Natural killer cell (primary cell): ENCODE results near the gene LCN1. TPM values are rescaled to one million over a fixed set of nuclear protein-coding genes. Genes with fewer than 3 reads are reported as not detected.

Source experiments
- ATAC-seq, 3 donors: fragments of 150-1000 bp in 2 of 3; fragments of 200-7000 bp in 1 of 3; cut with Tn5 transposase; 1 replicate in 1 of 3; 2 replicates in 2 of 3; pipeline ENCODE4 v1.10.0; 2021; ENCODE audit warnings: mild to moderate bottlenecking in 2 of 3, moderate library complexity in 2 of 3
- DNase-seq, 2 donors: peaks; one replicate each; pipeline versions ENCODE4 v3.0.0 to v3.0.0-alpha.2; 2013 to 2021; ENCODE audit warnings: mixed read lengths in 1 of 2
- H3K27ac ChIP-seq: one replicate; pipeline ENCODE4 v1.5.1; 2013; ENCODE audit warnings: mild to moderate bottlenecking, low read length
- H3K27me3 ChIP-seq: one replicate; pipeline ENCODE4 v1.6.1; 2013; ENCODE audit warnings: low read length; ENCODE audit not compliant: control insufficient read depth, insufficient read depth
- H3K36me3 ChIP-seq: one replicate; pipeline ENCODE4 v1.6.1; 2013; ENCODE audit warnings: low read length; ENCODE audit not compliant: control insufficient read depth, insufficient read depth
- H3K4me1 ChIP-seq: one replicate; pipeline ENCODE4 v1.6.1; 2013; ENCODE audit warnings: low read length; ENCODE audit not compliant: control insufficient read depth, insufficient read depth
- H3K4me3 ChIP-seq: one replicate; pipeline ENCODE4 v1.5.1; 2013; ENCODE audit warnings: low read length
- H3K9me3 ChIP-seq: one replicate; pipeline ENCODE4 v1.6.1; 2013; ENCODE audit warnings: low read length; ENCODE audit not compliant: control insufficient read depth, insufficient read depth
- H3K27ac Mint-ChIP-seq, 2 donors: one replicate each; pipeline ENCODE4 v1.8.0; 2022; ENCODE audit warnings: mild to moderate bottlenecking in 2 of 2, mixed read lengths in 2 of 2, moderate library complexity in 1 of 2
- H3K27me3 Mint-ChIP-seq, 2 donors: one replicate each; pipeline ENCODE4 v1.8.0; 2022; ENCODE audit warnings: low read depth in 2 of 2, mixed read lengths in 2 of 2
- H3K36me3 Mint-ChIP-seq: one replicate; pipeline ENCODE4 v1.8.0; 2022; ENCODE audit warnings: mixed read lengths
- H3K4me1 Mint-ChIP-seq, 2 donors: one replicate each; pipeline ENCODE4 v1.8.0; 2022; ENCODE audit warnings: mixed read lengths in 2 of 2
- H3K4me3 Mint-ChIP-seq: one replicate; pipeline ENCODE4 v1.8.0; 2022; ENCODE audit warnings: mild to moderate bottlenecking, moderate library complexity, mixed read lengths
- H3K9me3 Mint-ChIP-seq, 2 donors: one replicate each; pipeline ENCODE4 v1.8.0; 2022; ENCODE audit warnings: mixed read lengths in 2 of 2
- WGBS: methylation state at CpG from one replicate; pipeline ENCODE4 v1.1.7; 2013; ENCODE audit warnings: missing lambda C conversion rate; ENCODE audit not compliant: insufficient coverage; 5-methylcytosine and 5-hydroxymethylcytosine counted together
- intact Hi-C: fragments of 100-400 bp; cut with micrococcal nuclease; formaldehyde crosslinking; loops from one replicate; pipeline ENCODE4 v1.14.2; 2022
- total RNA-seq, 4 donors: library from RNA; stranded (reverse); fragments of 120-200 nt in 1 of 4; gene quantifications; one replicate each; pipeline versions ENCODE4 v1.2.3 to v1.2.4, GENCODE V29; 2013 to 2022
- TF ChIP-seq, protein P1 (sequence below): fragments of 200-600 bp; IDR thresholded peaks from one replicate; pipeline ENCODE4 v1.8.0; 2022; ENCODE audit warnings: antibody characterized with exemption

Gene LCN1
- total RNA-seq, 3 donors from 2014 or later (not counting 1 experiment from before 2014, with no cell fraction given) = not detected

DNA sequence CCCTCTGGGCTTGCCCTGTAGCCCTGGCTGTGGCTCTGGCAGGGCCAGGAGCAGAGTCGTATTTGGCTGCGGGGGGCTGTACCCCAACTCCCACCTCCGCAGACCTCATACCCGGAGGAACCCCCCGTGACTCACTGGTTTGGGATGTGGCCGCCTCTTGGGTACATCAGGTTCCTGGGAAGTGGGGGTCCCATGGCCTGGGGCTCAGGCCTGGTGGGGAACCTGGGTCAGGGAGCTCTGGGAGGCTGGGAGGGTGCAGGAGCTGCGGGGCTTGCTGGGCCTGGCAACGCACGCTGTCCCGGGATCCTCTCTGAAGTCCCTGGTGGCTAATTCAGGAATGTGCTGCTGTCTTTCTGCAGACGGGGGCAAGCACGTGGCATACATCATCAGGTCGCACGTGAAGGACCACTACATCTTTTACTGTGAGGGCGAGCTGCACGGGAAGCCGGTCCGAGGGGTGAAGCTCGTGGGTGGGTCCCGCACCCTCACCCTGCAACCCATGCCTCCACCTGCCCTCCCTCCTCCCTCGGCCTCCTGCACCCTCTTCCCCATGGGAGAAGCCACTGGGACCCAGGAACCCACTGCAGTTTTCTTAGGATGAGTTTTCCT is 2.4 kb downstream of the LCN1 start:
- no peak overlapping the region for H3K4me3 Mint-ChIP-seq
- 90% methylated on average over 21 of the region's 21 CpGs for WGBS
- DNase-seq = peak in 1 of 2 donors; percentile 10

DNA sequence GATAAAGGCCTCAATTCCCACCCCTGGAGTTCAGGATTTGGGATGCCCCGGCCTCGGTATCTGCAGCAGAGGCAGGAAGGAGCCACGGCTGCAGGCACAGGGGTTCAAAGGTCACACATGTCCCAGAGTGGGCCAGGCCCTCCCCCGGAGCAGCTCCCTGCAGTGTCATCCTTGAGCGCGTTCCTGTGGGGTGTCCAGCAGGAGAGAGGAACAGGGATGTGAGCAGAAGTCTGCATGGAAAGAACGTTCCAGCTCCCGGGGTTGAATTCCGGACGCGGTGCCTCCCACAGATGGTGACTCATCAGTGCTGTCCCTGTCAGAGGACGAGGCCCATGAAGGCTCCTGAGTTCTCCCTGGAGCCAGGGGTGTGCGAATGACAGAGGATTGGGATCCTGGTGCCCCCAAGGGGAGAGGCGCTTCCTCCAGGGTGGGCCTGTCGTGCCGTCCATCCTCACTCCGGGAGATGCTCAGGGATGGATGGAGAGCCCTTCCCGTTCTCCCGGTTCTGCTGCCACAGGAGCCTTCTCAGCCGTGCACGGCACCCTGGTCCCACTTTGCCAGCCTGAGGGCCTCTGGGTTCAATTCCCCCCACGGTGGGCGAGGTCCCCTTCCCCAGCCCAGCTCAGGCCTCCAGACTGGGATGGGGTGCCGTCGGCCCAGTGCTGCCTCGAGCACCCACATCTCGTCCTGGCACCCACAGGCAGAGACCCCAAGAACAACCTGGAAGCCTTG is 3.1 kb downstream of the LCN1 start:
- Mint-ChIP-seq H3K4me1 (no peaks in the 10 kb centered on the region), H3K27me3 (peaks cover 0 to 2% of the 10 kb centered on the region in 2 donors), H3K27ac (no peak overlapping the region), H3K36me3 (no peaks in the 10 kb centered on the region), H3K4me3 (no peak overlapping the region), H3K9me3 (no peaks in the 10 kb centered on the region)
- DNase-seq = peak in 1 of 2 donors; percentile 9
- H3K27me3 ChIP-seq = no peaks in the 10 kb centered on the region
- no peak overlapping the region for H3K27ac ChIP-seq
- TF ChIP-seq, protein P1, sequence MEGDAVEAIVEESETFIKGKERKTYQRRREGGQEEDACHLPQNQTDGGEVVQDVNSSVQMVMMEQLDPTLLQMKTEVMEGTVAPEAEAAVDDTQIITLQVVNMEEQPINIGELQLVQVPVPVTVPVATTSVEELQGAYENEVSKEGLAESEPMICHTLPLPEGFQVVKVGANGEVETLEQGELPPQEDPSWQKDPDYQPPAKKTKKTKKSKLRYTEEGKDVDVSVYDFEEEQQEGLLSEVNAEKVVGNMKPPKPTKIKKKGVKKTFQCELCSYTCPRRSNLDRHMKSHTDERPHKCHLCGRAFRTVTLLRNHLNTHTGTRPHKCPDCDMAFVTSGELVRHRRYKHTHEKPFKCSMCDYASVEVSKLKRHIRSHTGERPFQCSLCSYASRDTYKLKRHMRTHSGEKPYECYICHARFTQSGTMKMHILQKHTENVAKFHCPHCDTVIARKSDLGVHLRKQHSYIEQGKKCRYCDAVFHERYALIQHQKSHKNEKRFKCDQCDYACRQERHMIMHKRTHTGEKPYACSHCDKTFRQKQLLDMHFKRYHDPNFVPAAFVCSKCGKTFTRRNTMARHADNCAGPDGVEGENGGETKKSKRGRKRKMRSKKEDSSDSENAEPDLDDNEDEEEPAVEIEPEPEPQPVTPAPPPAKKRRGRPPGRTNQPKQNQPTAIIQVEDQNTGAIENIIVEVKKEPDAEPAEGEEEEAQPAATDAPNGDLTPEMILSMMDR = no peak
- no peaks in the 10 kb centered on the region for H3K36me3 ChIP-seq
- intact Hi-C loops = no loop called here
- H3K4me1 ChIP-seq = no peaks in the 10 kb centered on the region
- WGBS = 81% methylated on average over 27 of the region's 27 CpGs
- H3K4me3 ChIP-seq = no peak overlapping the region
- H3K9me3 ChIP-seq = no peaks in the 10 kb centered on the region
- ATAC-seq = peak in 1 of 3 donors; percentile 3

More for the DNA sequence above, 2.4 kb downstream of the LCN1 start:
- Histone ChIP-seq H3K27me3 (no peaks in the 10 kb centered on the region), H3K9me3 (no peaks in the 10 kb centered on the region), H3K36me3 (no peaks in the 10 kb centered on the region), H3K4me1 (no peaks in the 10 kb centered on the region), H3K27ac (no peak overlapping the region), H3K4me3 (no peak overlapping the region)
- peaks cover 0 to 7% of the 10 kb centered on the region in 2 donors for H3K27me3 Mint-ChIP-seq
- no peaks in the 10 kb centered on the region for H3K36me3 Mint-ChIP-seq
- no peaks in the 10 kb centered on the region for H3K9me3 Mint-ChIP-seq
- intact Hi-C loops = no loop called here
- TF ChIP-seq, protein P1 = no peak
- ATAC-seq = no peak
- no peaks in the 10 kb centered on the region for H3K4me1 Mint-ChIP-seq
- H3K27ac Mint-ChIP-seq = no peak overlapping the region

DNA sequence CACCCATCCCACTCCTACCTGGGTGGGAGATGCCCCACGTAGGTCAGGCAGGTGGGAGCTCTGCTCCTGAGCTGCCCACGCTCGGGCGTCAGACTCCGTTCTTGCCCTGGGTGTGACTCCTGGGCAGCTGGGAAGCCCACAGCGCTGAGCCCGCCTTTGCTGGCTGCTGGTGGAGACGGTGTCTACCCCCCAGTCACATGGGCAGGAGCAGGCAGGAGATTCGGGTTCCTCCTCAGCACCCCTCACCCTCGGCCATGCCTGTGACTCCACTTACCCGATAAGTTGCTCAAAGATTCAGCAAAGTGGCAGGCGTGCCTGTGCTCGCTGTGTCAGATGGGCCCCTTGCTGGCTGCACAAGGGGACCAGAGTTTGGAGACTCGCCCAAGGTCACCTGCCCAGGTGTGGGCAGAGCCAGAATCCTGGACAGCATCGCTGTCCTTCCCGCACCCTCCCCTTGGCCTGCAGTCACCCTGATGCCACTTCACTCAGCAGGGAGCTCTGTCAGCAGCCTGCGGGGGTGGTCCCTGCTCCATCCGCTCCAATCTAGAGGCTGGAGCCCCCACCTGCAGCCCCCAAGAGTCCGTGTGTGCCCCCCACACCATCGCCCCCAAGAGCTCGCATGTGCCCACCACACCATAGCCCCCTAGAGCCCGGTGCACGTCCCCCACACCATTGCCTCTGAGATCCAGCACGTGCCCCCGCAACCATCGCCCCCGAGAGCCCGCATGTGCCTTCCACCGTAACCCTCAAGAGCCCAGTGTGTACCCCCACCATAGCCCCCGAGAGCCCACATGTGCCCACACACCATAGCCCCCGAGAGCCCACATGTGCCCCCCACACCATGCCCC is 4.2 kb downstream of the LCN1 start:
- DNase-seq (peak in 1 of 2 donors; percentile 11), ATAC-seq (no peak)
- no peaks in the 10 kb centered on the region for H3K9me3 ChIP-seq
- H3K36me3 ChIP-seq = no peaks in the 10 kb centered on the region
- Mint-ChIP-seq H3K27me3 (no peaks in the 10 kb centered on the region), H3K4me3 (no peak overlapping the region), H3K27ac (no peak overlapping the region), H3K36me3 (no peaks in the 10 kb centered on the region), H3K9me3 (no peaks in the 10 kb centered on the region), H3K4me1 (no peaks in the 10 kb centered on the region)
- H3K4me3 ChIP-seq = no peak overlapping the region
- no peaks in the 10 kb centered on the region for H3K27me3 ChIP-seq
- no peak overlapping the region for H3K27ac ChIP-seq
- intact Hi-C loops = no loop called here
- 85% methylated on average over 28 of the region's 31 CpGs for WGBS
- H3K4me1 ChIP-seq = no peaks in the 10 kb centered on the region
- TF ChIP-seq, protein P1 = no peak
